ENCODE measurements around the gene FBXO5. TPM values are rescaled to one million over a fixed set of nuclear protein-coding genes. Genes with fewer than 3 reads are reported as not detected.

Gene FBXO5
- total and polyA plus RNA-seq, 4 donors, result 1.5 to 32.1 (median 1.8) TPM

DNA sequence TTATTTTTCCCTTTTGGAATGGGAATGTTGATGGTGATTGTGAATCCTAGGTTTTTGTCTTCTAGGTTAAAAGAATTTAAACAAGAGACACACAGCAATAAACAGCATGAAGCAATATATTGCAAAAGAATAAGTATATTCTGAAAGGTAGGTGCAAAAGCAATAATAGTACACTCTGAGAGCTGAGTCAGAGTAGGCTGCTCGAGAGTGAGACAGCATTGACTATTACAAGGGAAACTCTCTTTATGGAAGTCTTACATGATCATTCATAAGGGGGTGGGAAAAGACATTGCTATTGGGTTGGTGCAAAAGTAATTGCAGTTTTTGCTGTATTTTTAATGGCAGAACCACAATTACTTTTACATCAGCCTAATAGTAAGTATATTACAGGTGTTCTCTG lies 25.0 kb downstream of the FBXO5 start (continued):
- TF ChIP-seq, protein P1, sequence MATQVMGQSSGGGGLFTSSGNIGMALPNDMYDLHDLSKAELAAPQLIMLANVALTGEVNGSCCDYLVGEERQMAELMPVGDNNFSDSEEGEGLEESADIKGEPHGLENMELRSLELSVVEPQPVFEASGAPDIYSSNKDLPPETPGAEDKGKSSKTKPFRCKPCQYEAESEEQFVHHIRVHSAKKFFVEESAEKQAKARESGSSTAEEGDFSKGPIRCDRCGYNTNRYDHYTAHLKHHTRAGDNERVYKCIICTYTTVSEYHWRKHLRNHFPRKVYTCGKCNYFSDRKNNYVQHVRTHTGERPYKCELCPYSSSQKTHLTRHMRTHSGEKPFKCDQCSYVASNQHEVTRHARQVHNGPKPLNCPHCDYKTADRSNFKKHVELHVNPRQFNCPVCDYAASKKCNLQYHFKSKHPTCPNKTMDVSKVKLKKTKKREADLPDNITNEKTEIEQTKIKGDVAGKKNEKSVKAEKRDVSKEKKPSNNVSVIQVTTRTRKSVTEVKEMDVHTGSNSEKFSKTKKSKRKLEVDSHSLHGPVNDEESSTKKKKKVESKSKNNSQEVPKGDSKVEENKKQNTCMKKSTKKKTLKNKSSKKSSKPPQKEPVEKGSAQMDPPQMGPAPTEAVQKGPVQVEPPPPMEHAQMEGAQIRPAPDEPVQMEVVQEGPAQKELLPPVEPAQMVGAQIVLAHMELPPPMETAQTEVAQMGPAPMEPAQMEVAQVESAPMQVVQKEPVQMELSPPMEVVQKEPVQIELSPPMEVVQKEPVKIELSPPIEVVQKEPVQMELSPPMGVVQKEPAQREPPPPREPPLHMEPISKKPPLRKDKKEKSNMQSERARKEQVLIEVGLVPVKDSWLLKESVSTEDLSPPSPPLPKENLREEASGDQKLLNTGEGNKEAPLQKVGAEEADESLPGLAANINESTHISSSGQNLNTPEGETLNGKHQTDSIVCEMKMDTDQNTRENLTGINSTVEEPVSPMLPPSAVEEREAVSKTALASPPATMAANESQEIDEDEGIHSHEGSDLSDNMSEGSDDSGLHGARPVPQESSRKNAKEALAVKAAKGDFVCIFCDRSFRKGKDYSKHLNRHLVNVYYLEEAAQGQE (IDR thresholded peaks at IDR 0.05), result no peak
- TF ChIP-seq FOXA1 (IDR thresholded peaks at IDR 0.05) (no peak), YY1 (IDR thresholded peaks at IDR 0.05) (no peak), NR2F2 (IDR thresholded peaks at IDR 0.05) (no peak), SP1 (IDR thresholded peaks at IDR 0.05) (no peak)

DNA sequence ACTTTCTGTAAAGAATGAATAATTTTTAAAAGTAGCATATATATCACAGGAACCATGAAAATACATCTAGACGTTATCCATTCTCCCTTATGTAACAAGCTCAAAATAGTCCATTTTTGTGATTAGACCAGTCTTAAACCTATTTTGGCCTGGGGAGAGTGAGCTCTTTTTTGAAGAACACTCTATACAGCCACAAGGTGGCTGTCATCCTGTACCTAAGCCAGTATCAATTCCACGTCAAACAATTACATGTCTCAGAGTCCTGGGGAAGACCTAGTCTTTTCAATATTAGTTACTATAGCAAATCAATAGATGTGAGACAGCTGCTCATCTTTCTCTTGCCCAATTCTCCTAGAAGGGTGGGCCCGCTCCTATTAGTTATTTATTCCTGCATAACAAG lies 28.4 kb downstream of the FBXO5 start:
- TF ChIP-seq, protein P2, sequence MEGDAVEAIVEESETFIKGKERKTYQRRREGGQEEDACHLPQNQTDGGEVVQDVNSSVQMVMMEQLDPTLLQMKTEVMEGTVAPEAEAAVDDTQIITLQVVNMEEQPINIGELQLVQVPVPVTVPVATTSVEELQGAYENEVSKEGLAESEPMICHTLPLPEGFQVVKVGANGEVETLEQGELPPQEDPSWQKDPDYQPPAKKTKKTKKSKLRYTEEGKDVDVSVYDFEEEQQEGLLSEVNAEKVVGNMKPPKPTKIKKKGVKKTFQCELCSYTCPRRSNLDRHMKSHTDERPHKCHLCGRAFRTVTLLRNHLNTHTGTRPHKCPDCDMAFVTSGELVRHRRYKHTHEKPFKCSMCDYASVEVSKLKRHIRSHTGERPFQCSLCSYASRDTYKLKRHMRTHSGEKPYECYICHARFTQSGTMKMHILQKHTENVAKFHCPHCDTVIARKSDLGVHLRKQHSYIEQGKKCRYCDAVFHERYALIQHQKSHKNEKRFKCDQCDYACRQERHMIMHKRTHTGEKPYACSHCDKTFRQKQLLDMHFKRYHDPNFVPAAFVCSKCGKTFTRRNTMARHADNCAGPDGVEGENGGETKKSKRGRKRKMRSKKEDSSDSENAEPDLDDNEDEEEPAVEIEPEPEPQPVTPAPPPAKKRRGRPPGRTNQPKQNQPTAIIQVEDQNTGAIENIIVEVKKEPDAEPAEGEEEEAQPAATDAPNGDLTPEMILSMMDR (IDR thresholded peaks at IDR 0.05; ENCODE audit: low read depth, low read length, missing input control), result peak; percentile 19
- TF ChIP-seq GABPA (IDR thresholded peaks at IDR 0.05 in 1 of 2, conservative IDR thresholded peaks at IDR 0.05 in 1 of 2) (no peak), RAD21 (IDR thresholded peaks at IDR 0.05) (peak; percentile 26 to 50), SP1 (IDR thresholded peaks at IDR 0.05) (no peak)
- TF ChIP-seq, protein P3, sequence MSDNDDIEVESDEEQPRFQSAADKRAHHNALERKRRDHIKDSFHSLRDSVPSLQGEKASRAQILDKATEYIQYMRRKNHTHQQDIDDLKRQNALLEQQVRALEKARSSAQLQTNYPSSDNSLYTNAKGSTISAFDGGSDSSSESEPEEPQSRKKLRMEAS (IDR thresholded peaks at IDR 0.05), result no peak
- TF ChIP-seq, protein P4, sequence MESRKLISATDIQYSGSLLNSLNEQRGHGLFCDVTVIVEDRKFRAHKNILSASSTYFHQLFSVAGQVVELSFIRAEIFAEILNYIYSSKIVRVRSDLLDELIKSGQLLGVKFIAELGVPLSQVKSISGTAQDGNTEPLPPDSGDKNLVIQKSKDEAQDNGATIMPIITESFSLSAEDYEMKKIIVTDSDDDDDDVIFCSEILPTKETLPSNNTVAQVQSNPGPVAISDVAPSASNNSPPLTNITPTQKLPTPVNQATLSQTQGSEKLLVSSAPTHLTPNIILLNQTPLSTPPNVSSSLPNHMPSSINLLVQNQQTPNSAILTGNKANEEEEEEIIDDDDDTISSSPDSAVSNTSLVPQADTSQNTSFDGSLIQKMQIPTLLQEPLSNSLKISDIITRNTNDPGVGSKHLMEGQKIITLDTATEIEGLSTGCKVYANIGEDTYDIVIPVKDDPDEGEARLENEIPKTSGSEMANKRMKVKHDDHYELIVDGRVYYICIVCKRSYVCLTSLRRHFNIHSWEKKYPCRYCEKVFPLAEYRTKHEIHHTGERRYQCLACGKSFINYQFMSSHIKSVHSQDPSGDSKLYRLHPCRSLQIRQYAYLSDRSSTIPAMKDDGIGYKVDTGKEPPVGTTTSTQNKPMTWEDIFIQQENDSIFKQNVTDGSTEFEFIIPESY (IDR thresholded peaks at IDR 0.05), result no peak
- 50% methylated on average over 3 of the region's 3 CpGs for WGBS
- H3K36me3 ChIP-seq (ENCODE audit: control insufficient read depth in 4 of 4, insufficient read depth in 3 of 4, low read depth in 1 of 4, low read length in 3 of 4), result no peaks in the 10 kb centered on the region

DNA sequence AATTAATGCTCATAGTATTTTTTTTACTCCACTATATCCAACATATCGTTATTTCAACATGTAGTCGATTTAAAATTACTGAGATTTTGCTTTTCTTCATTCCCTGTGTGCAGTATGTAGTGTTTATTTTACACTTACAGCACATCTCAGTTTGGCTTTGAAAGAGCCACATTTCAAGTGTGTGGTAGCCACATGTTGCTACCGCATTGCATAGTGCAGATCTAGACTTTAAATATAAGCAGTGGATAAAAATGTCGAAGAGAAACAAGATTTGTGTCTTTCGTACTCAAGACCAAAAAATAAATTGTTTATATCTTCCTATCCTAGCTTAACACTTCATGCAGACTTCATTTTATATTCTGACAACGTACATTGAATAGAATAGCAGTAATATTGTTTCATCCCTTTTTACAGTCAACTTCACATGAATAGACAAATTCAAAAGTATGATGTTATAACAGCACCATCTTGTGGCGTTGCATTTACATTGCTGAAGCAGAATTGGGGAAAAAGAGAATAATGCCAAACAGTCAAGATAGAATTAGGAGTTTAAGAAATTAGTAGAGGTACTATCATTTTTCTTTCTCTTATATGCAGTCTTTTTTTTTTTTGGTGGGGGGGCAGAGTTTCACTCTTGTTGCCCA lies 29.9 kb downstream of the FBXO5 start:
- H3K36me3 ChIP-seq (ENCODE audit: control insufficient read depth in 4 of 4, insufficient read depth in 3 of 4, low read depth in 1 of 4, low read length in 3 of 4), result no peaks in the 10 kb centered on the region
- no peak overlapping the region for H3K4me3 ChIP-seq (ENCODE audit: low read depth in 1 of 3, low read length in 3 of 3)
- H3K9me3 ChIP-seq (ENCODE audit: control insufficient read depth in 4 of 4, low read length in 3 of 4), result peaks cover 0 to 2% (median 0%) of the 10 kb centered on the region in 4 donors
- peaks cover 0 to 7% (median 0%) of the 10 kb centered on the region in 4 donors for H3K27me3 ChIP-seq (ENCODE audit: control insufficient read depth in 4 of 4, insufficient read depth in 4 of 4, low read length in 3 of 4)
- DNase-seq (ENCODE audit: low spot score), result no peak
- H3K9ac ChIP-seq (ENCODE audit: low read depth in 1 of 2, low read length in 2 of 2), result no peak overlapping the region
- no peaks in the 10 kb centered on the region for H3K4me1 ChIP-seq (ENCODE audit: control insufficient read depth in 4 of 4, insufficient read depth in 4 of 4, low read length in 3 of 4)
- 69% methylated on average over 7 of the region's 7 CpGs for WGBS
- no peak overlapping the region for H3K27ac ChIP-seq (ENCODE audit: low read depth in 1 of 2, low read length in 2 of 2)
- TF ChIP-seq, protein P5, sequence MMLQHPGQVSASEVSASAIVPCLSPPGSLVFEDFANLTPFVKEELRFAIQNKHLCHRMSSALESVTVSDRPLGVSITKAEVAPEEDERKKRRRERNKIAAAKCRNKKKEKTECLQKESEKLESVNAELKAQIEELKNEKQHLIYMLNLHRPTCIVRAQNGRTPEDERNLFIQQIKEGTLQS (IDR thresholded peaks at IDR 0.05), result no peak
- no peak for TF ChIP-seq JUND (IDR thresholded peaks at IDR 0.05)
- TF ChIP-seq RAD21 (IDR thresholded peaks at IDR 0.05), result peak; percentile 70 to 78
- TF ChIP-seq, protein P2 (IDR thresholded peaks at IDR 0.05; ENCODE audit: low read depth, low read length, missing input control), result peak; percentile 45

More for the DNA sequence above, 28.4 kb downstream of the FBXO5 start:
- no peak for DNase-seq (ENCODE audit: low spot score)
- H3K9me3 ChIP-seq (ENCODE audit: control insufficient read depth in 4 of 4, low read length in 3 of 4), result peaks cover 0 to 2% (median 0%) of the 10 kb centered on the region in 4 donors
- H3K27me3 ChIP-seq (ENCODE audit: control insufficient read depth in 4 of 4, insufficient read depth in 4 of 4, low read length in 3 of 4), result peaks cover 0 to 8% (median 0%) of the 10 kb centered on the region in 4 donors
- no peaks in the 10 kb centered on the region for H3K4me1 ChIP-seq (ENCODE audit: control insufficient read depth in 4 of 4, insufficient read depth in 4 of 4, low read length in 3 of 4)
- H3K9ac ChIP-seq (ENCODE audit: low read depth in 1 of 2, low read length in 2 of 2), result no peak overlapping the region
- H3K4me3 ChIP-seq (ENCODE audit: low read depth in 1 of 3, low read length in 3 of 3), result no peak overlapping the region
- H3K27ac ChIP-seq (ENCODE audit: low read depth in 1 of 2, low read length in 2 of 2), result no peak overlapping the region
